ENCODE measurements around the gene UBE3A. TPM values are rescaled to one million over a fixed set of nuclear protein-coding genes. Genes with fewer than 3 reads are reported as not detected.

Gene UBE3A
- total and polyA plus RNA-seq, 2 donors (not counting 1 experiment from before 2014, with no cell fraction given): 13.4 to 135 TPM

DNA sequence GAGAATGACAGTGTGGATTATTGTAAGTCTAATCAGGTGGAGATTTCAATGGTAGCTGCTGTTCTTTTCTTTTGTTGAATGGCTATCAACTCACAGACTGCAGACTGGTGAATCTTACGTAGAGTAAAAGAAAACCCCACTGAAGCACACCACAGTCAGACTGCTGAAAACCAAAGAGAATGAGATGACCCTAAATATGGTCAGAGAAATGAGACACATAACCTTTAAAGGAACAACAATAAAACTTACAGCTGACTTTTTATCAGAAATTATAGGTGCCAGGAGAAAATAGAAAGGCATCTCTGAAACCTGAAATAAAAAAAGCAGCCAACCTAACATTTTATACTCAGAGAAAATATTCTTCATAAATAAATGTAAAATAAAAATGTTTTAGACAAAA lies 12.7 kb upstream of the UBE3A start:
- H4K20me1 ChIP-seq (ENCODE audit: control insufficient read depth, insufficient read depth, low read length, poor library complexity, severe bottlenecking): no peaks in the 10 kb centered on the region
- H3K27ac ChIP-seq (ENCODE audit: low read length in 2 of 2): no peak overlapping the region
- Mint-ChIP-seq H3K4me1 (no peaks in the 10 kb centered on the region), H3K27ac (no peak overlapping the region), H3K9me3 (ENCODE audit: insufficient read depth) (peaks cover 2% of the 10 kb centered on the region), H3K4me3 (no peak overlapping the region), H3K27me3 (no peaks in the 10 kb centered on the region)
- no peak overlapping the region for H3K9ac ChIP-seq (ENCODE audit: low read length)
- no peak overlapping the region for H3K4me3 ChIP-seq (ENCODE audit: control extremely low read depth in 1 of 5, extremely low read depth in 1 of 5, insufficient read depth in 1 of 5, low read depth in 2 of 5, low read length in 4 of 5)
- H3K36me3 ChIP-seq (replicated peaks in 1 of 2; ENCODE audit: control extremely low read depth in 1 of 2, control insufficient read depth in 1 of 2, extremely low read depth in 1 of 2, insufficient read depth in 2 of 2, low read length in 1 of 2): no peaks in the 10 kb centered on the region
- peaks cover 0 to 13% (median 5%) of the 10 kb centered on the region in 3 donors for H3K9me3 ChIP-seq (ENCODE audit: control extremely low read depth in 1 of 3, control insufficient read depth in 2 of 3, insufficient read depth in 1 of 3, low read length in 2 of 3)
- H3K79me2 ChIP-seq (ENCODE audit: control insufficient read depth, insufficient read depth, low read length): no peaks in the 10 kb centered on the region
- ChIA-PET POLR2A (no interaction called here), CTCF (no interaction called here)
- no peak overlapping the region for H3K4me2 ChIP-seq (replicated peaks; ENCODE audit: low read depth, low read length, poor library complexity, severe bottlenecking)
- ATAC-seq (ENCODE audit: low read depth): no peak
- intact Hi-C loops (cut with micrococcal nuclease): no loop called here
- DNase-seq: no peak
- no peaks in the 10 kb centered on the region for H3K27me3 ChIP-seq (replicated peaks in 1 of 4; ENCODE audit: control extremely low read depth in 1 of 4, control insufficient read depth in 3 of 4, insufficient read depth in 4 of 4, low read length in 3 of 4)
- WGBS (ENCODE audit: insufficient coverage): no CpG with 5 or more reads among the region's 1 CpG
- no peak overlapping the region for H2AFZ ChIP-seq (ENCODE audit: insufficient read depth, low read depth, low read length, poor library complexity, severe bottlenecking)
- TF ChIP-seq, protein P1, sequence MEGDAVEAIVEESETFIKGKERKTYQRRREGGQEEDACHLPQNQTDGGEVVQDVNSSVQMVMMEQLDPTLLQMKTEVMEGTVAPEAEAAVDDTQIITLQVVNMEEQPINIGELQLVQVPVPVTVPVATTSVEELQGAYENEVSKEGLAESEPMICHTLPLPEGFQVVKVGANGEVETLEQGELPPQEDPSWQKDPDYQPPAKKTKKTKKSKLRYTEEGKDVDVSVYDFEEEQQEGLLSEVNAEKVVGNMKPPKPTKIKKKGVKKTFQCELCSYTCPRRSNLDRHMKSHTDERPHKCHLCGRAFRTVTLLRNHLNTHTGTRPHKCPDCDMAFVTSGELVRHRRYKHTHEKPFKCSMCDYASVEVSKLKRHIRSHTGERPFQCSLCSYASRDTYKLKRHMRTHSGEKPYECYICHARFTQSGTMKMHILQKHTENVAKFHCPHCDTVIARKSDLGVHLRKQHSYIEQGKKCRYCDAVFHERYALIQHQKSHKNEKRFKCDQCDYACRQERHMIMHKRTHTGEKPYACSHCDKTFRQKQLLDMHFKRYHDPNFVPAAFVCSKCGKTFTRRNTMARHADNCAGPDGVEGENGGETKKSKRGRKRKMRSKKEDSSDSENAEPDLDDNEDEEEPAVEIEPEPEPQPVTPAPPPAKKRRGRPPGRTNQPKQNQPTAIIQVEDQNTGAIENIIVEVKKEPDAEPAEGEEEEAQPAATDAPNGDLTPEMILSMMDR (IDR thresholded peaks at IDR 0.05): no peak
- no peak for TF ChIP-seq EZH2 (IDR thresholded peaks at IDR 0.05; ENCODE audit: borderline replicate concordance, insufficient read depth, low read depth, low read length, poor library complexity, severe bottlenecking)
- H3K4me1 ChIP-seq (ENCODE audit: control insufficient read depth in 2 of 2, insufficient read depth in 2 of 2, low read length in 2 of 2): no peaks in the 10 kb centered on the region

DNA sequence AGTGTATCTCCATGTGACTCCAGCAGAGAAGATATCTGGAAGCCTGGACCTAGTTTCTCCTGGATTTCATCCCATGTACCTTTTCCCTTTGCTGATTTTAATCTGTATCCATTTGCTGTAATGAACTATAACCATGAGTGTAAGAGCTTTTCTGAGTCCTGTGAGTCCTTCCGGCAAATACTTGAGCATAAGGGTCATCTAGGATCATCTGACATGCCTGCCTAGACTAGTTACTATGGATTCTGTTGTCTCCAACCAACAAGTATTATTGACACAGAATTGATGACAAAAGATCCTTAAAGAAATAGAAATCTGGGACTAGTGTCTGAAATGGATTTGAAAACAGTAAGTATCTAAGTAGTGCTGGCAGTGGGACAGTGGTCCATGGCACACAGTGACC lies 11.3 kb upstream of the UBE3A start:
- TF ChIP-seq EZH2 (IDR thresholded peaks at IDR 0.05; ENCODE audit: borderline replicate concordance, insufficient read depth, low read depth, low read length, poor library complexity, severe bottlenecking): no peak
- TF ChIP-seq, protein P1 (IDR thresholded peaks at IDR 0.05): no peak
- CTCF ChIA-PET: no interaction called here
- no peaks in the 10 kb centered on the region for H3K4me1 ChIP-seq (ENCODE audit: control insufficient read depth in 2 of 2, insufficient read depth in 2 of 2, low read length in 2 of 2)
- H3K4me3 ChIP-seq (ENCODE audit: control extremely low read depth in 1 of 5, extremely low read depth in 1 of 5, insufficient read depth in 1 of 5, low read depth in 2 of 5, low read length in 4 of 5): no peak overlapping the region
- H3K9ac ChIP-seq (ENCODE audit: low read length): no peak overlapping the region
- H3K27ac ChIP-seq (ENCODE audit: low read length in 2 of 2): no peak overlapping the region
- no peaks in the 10 kb centered on the region for H3K27me3 ChIP-seq (replicated peaks in 1 of 4; ENCODE audit: control extremely low read depth in 1 of 4, control insufficient read depth in 3 of 4, insufficient read depth in 4 of 4, low read length in 3 of 4)
- POLR2A ChIA-PET: no interaction called here
- no peaks in the 10 kb centered on the region for H3K27me3 Mint-ChIP-seq
- WGBS (ENCODE audit: insufficient coverage): no CpG with 5 or more reads among the region's 1 CpG
- H3K4me3 Mint-ChIP-seq: no peak overlapping the region
- intact Hi-C loops (cut with micrococcal nuclease): no loop called here
- H3K9me3 Mint-ChIP-seq (ENCODE audit: insufficient read depth): peaks cover 2% of the 10 kb centered on the region
- H3K79me2 ChIP-seq (ENCODE audit: control insufficient read depth, insufficient read depth, low read length): no peaks in the 10 kb centered on the region
- H2AFZ ChIP-seq (ENCODE audit: insufficient read depth, low read depth, low read length, poor library complexity, severe bottlenecking): no peak overlapping the region
- H3K4me1 Mint-ChIP-seq: no peaks in the 10 kb centered on the region
- H3K27ac Mint-ChIP-seq: no peak overlapping the region
- no peak overlapping the region for H3K4me2 ChIP-seq (replicated peaks; ENCODE audit: low read depth, low read length, poor library complexity, severe bottlenecking)
- no peaks in the 10 kb centered on the region for H3K36me3 ChIP-seq (replicated peaks in 1 of 2; ENCODE audit: control extremely low read depth in 1 of 2, control insufficient read depth in 1 of 2, extremely low read depth in 1 of 2, insufficient read depth in 2 of 2, low read length in 1 of 2)
- H4K20me1 ChIP-seq (ENCODE audit: control insufficient read depth, insufficient read depth, low read length, poor library complexity, severe bottlenecking): no peaks in the 10 kb centered on the region
- peaks cover 0 to 13% (median 5%) of the 10 kb centered on the region in 3 donors for H3K9me3 ChIP-seq (ENCODE audit: control extremely low read depth in 1 of 3, control insufficient read depth in 2 of 3, insufficient read depth in 1 of 3, low read length in 2 of 3)
- DNase-seq (no peak), ATAC-seq (ENCODE audit: low read depth) (no peak)
